Right lobe of liver (tissue), 6 donors: ENCODE data around the gene CDH15. TPM values are rescaled to one million over a fixed set of nuclear protein-coding genes. Genes with fewer than 3 reads are reported as not detected.

Experiments used
- ATAC-seq, 4 donors: fragments of 200-7000 bp; cut with Tn5 transposase; one replicate each; pipeline ENCODE4 v1.9.1; 2020; ENCODE audit warnings: mild to moderate bottlenecking in 4 of 4, moderate library complexity in 4 of 4
- DNase-seq, 3 donors: peaks; one replicate each; pipeline ENCODE4 v3.0.0-alpha.2; 2020
- H3K27ac ChIP-seq, 3 donors: fragments of 200-600 bp; one replicate each; pipeline ENCODE4 v1.8.0; 2022
- H3K27me3 ChIP-seq, 2 donors: fragments of 200-600 bp; one replicate each; pipeline ENCODE4 v1.8.0; 2022
- H3K36me3 ChIP-seq, 4 donors: fragments of 200-600 bp; sonication (generic) in 1 of 4; one replicate each; pipeline versions ENCODE4 v1.5.1 to v1.8.0; 2017 to 2022; ENCODE audit warnings: control low read depth in 1 of 4
- H3K4me1 ChIP-seq, 4 donors: fragments of 200-600 bp; sonication (generic) in 1 of 4; one replicate each; pipeline versions ENCODE4 v1.5.1 to v1.8.0; 2017 to 2022; ENCODE audit warnings: control low read depth in 1 of 4
- H3K4me3 ChIP-seq, 3 donors: fragments of 200-600 bp; one replicate each; pipeline ENCODE4 v1.8.0; 2022
- H3K9me3 ChIP-seq, 4 donors: fragments of 200-600 bp; sonication (generic) in 1 of 4; one replicate each; pipeline versions ENCODE4 v1.5.1 to v1.8.0; 2017 to 2022; ENCODE audit warnings: control low read depth in 1 of 4
- CTCF ChIP-seq, 4 donors: fragments of 200-600 bp in 3 of 4; fragments of 450-650 bp in 1 of 4; IDR thresholded peaks; one replicate each; pipeline versions ENCODE4 v1.5.1 to v1.8.0; 2016 to 2022; ENCODE audit warnings: antibody characterized with exemption in 4 of 4, mild to moderate bottlenecking in 2 of 4
- POLR2A ChIP-seq: fragments of 450-650 bp; IDR thresholded peaks from one replicate; pipeline ENCODE4 v1.6.1; 2017; ENCODE audit warnings: antibody characterized with exemption, mild to moderate bottlenecking
- WGBS: methylation state at CpG from one replicate; pipeline ENCODE4 v1.1.6; 2018; ENCODE audit warnings: low coverage, low lambda C conversion rate; ENCODE audit not compliant: insufficient coverage; ENCODE audit errors: missing lambda C conversion rate; 5-methylcytosine and 5-hydroxymethylcytosine counted together
- intact Hi-C, 2 donors: fragments of 100-400 bp; cut with DNase I; formaldehyde crosslinking; loops; one replicate each; pipeline versions ENCODE4 v1.11.2 to v1.14.1; 2022
- total RNA-seq, 6 experiments: library from RNA; depleted of rRNA in 2 of 6; stranded (reverse); fragments of >200 nt in 2 of 6; fragmentation: NEBNext Ultra II Directional in 3 of 6; extraction: Animal tissue kit (Norgen Biotek cat#: 25700) in 3 of 6; gene quantifications; one replicate each; pipeline versions ENCODE4 v1.1.0 to v1.2.4, GENCODE V29; 2016 to 2023
- donor health status: DM: no; HTN: yes; CAD: no.
- donor health status: DM: no; HTN: no; CAD: no.
- donor health status: DM: no; HTN: no; CAD: no.
- donor health status: DM: no; HTN: yes; CAD: no.
- donor health status: DM: no; HTN: yes; CAD: no.

The CDH15 gene
- total RNA-seq, 6 experiments from 2014 or later = 0.12 to 3.3 (median 0.15) TPM; not detected in 1

GRCh38 chr16:89232107-89232506 lies 60.6 kb downstream of the CDH15 start:
- H3K27me3 ChIP-seq = no peaks in the 10 kb centered on the region
- TF ChIP-seq CTCF (IDR thresholded peaks at IDR 0.05) = no peak
- no peak for TF ChIP-seq POLR2A
- intact Hi-C loops = no loop called here
- DNase-seq (peak; percentile 72 to 92 (median 83)), ATAC-seq (peak; percentile 97 to 99 (median 98))
- peaks cover 0 to 9% (median 4%) of the 10 kb centered on the region in 4 donors for H3K36me3 ChIP-seq
- peaks cover 0 to 4% (median 0%) of the 10 kb centered on the region in 4 donors for H3K9me3 ChIP-seq
- H3K4me1 ChIP-seq = peaks cover 0 to 13% (median 4%) of the 10 kb centered on the region in 4 donors
- WGBS = 0% methylated on average over 2 of the region's 2 CpGs
- H3K4me3 ChIP-seq = no peak overlapping the region
- H3K27ac ChIP-seq = peak overlapping the region in 1 of 3 donors; percentile 24

GRCh38 chr16:89233678-89234490 lies 62.3 kb downstream of the CDH15 start:
- DNase-seq (no peak), ATAC-seq (no peak)
- Histone ChIP-seq H3K36me3 (no peaks in the 10 kb centered on the region), H3K4me3 (no peak overlapping the region), H3K9me3 (no peaks in the 10 kb centered on the region), H3K27ac (no peak overlapping the region), H3K4me1 (peaks cover 0 to 13% (median 4%) of the 10 kb centered on the region in 4 donors), H3K27me3 (no peaks in the 10 kb centered on the region)
- intact Hi-C loops = no loop called here
- TF ChIP-seq POLR2A (no peak), CTCF (IDR thresholded peaks at IDR 0.05) (no peak)
- 91% methylated on average over 11 of the region's 16 CpGs for WGBS

GRCh38 chr16:89237733-89238132 lies 66.2 kb downstream of the CDH15 start:
- Histone ChIP-seq H3K27me3 (no peaks in the 10 kb centered on the region), H3K36me3 (no peaks in the 10 kb centered on the region), H3K9me3 (no peaks in the 10 kb centered on the region), H3K27ac (no peak overlapping the region), H3K4me1 (peaks cover 0 to 5% (median 0%) of the 10 kb centered on the region in 4 donors), H3K4me3 (no peak overlapping the region)
- DNase-seq (no peak), ATAC-seq (no peak)
- WGBS = 79% methylated on average over 3 of the region's 3 CpGs
- intact Hi-C loops = no loop called here
- no peak for TF ChIP-seq POLR2A
- no peak for TF ChIP-seq CTCF (IDR thresholded peaks at IDR 0.05)

- H3K27ac ChIP-seq = peak overlapping the region; percentile 93 to 95 (median 95)
- WGBS = 8% methylated on average over 24 of the region's 39 CpGs
- DNase-seq (peak; percentile 67 to 76 (median 73)), ATAC-seq (peak; percentile 75 to 85 (median 78))
- intact Hi-C loops = no loop called here
- H3K9me3 ChIP-seq = no peaks in the 10 kb centered on the region
- peaks cover 0 to 5% (median 0%) of the 10 kb centered on the region in 4 donors for H3K4me1 ChIP-seq
- peak overlapping the region; percentile 70 to 90 (median 83) for H3K4me3 ChIP-seq
- TF ChIP-seq POLR2A = peak; percentile 82
- TF ChIP-seq CTCF (IDR thresholded peaks at IDR 0.05) = no peak
- H3K36me3 ChIP-seq = no peaks in the 10 kb centered on the region
- no peaks in the 10 kb centered on the region for H3K27me3 ChIP-seq
Observed at GRCh38 chr16:89241187-89242007, 69.8 kb downstream of the CDH15 start.
